Activated CD4-positive, alpha-beta T cell treated with anti-CD3 and anti-CD28 coated beads for 1 hour (primary cell): ENCODE results near the gene SEL1L2.

Experiments used
- DNase-seq: peaks from one replicate; pipeline ENCODE4 v3.0.0-alpha.2; 2020

SEL1L2 gene

DNA sequence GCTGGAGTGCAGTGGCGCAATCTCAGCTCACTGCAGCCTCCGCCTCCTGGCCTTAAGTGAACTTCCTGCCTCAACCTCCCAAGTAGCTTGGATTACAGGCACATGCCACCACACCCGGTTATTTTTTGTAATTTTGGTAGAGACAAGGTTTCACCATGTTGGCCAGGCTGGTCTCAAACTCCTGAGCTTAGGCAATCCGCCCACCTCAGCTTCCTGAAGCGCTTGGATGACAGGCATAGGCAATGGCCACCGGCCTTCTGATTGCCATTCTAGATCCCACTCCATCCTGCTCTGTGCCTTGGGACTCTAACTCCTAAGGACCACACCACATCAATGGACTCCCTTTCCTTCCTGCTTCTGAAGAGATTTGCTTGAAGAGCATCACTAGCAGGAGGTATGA is 60.6 kb downstream of the SEL1L2 start:
- DNase-seq, result no peak

DNA sequence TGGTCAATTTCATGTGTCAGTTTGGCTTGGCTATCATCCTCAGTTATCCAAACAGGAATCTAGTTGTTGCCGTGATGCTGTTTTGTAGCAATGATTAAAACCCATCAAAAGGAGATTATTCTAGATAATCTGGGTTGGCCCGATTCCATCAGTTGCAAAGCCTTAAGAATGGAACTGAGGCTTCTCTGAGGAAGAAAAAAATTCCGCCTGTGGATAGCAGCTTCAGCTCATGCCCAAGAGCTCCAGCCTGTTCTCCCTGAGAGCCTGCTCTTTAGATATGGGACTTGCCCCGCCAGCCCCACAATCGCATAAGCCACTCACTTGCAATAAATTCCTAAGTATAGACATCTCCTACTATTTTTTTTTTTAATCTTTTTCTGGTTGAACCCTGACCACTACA is 61.5 kb downstream of the SEL1L2 start:
- DNase-seq, result no peak

DNA sequence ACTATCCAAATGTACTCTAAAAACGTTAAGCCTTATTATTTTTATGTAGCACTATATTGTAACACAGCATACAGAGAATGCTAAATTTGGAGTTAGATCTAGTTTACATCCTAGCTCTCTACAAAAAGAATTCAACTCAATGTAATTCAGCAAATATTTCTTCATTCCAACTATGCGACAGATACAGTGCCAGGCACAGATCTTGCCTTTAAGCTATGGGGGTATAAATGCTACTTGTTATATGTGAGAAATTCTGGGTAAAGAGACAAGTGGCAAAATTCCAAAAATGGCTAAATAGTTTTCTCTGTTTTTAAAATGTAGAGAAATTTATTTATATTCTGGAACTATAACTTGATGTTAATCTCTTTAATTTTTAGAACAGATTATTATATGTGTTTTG is 63.2 kb downstream of the SEL1L2 start:
- DNase-seq, result no peak

DNA sequence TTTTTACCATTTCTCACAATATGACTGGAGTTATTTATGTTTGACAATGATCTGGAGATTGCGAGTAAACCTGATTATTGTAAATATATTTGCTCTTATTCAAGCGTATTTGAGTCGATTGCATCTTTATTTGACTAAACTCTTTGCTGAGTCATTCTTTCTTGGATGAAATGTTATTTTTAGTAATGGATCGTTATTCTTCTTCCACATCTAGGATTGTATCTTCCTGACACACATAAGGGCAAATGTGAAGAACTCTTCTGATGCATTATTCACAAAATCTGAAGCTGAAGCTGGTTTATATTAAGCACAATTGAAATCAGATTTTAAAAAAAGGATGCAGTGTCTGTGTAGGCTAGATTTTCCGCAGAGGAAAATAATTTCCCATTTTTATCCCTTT is 68.2 kb downstream of the SEL1L2 start:
- no peak for DNase-seq

DNA sequence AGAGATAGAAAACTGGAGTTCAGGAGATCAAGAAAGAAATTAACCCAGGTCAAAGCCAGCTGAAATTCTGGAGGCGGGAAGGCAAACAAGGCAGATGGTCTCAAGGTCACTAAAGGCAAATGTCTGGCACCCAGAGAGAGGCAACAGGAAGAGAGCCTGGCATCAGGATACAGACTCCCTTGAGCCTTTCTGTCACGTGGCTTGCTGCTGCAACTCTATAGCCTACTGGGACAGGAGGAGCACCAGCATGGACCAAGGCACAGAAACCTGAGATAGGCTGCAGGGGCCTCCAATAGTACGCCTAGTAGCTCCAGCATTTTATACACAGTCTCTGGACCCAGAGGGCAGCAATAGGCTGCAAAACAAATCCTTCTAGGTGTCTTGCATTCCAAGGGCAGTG is 75.1 kb downstream of the SEL1L2 start:
- DNase-seq, result no peak

DNA sequence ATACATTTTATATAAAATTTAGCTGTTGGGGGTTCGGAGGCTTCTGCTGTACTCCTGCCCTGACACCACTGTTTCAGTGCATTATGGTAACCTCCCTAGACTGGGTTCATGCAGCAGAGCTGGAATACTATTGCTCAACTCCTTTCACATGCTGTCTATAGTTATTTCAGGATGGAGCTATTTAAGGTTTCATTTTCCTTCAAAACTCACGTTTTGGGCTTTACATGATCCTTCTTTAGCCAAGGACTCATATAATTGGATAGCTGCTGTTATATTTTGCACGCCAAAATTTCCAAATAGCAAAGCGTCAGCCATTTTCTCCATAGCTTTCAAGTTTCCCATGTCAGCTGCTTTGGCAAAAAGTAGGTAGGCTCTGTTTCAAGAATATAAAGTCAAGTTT is 76.8 kb downstream of the SEL1L2 start:
- DNase-seq, result no peak

DNA sequence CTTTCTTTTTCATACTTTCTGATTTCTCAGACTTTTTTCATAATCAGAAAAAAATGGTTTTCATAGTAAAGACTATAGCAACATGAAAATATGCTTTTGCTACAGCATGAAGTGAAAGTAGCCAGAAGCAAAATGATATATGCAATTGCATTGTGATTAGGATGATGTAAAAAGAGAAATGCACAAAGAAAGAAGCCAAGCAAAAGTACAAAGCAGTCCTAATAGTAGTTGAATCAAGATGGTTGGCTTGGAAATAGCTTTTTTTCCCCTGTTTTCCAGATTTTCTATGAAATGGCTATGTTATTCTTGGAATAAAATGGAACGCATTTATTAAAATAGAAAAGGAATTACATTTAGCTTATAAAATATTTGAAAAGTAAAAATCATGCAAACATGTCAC is 77.3 kb downstream of the SEL1L2 start:
- DNase-seq, result no peak

DNA sequence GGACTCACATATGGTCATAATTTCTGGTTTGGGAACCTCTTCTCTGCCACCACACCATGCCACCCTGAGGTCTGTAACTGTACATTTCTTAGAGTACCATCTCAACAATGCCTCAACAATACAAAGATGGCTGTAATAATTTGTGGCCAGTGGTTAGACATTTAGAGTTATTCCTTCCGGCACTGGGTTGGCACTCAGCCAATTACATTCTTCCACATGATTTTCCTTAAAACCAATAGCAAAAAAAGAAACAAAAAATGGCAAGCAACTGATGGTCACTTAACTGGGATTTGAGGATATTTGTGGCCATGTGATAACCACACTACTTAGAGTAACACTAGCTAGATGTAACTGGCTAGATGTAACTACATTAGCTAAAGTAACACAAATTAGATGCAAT is 79.9 kb downstream of the SEL1L2 start:
- no peak for DNase-seq

DNA sequence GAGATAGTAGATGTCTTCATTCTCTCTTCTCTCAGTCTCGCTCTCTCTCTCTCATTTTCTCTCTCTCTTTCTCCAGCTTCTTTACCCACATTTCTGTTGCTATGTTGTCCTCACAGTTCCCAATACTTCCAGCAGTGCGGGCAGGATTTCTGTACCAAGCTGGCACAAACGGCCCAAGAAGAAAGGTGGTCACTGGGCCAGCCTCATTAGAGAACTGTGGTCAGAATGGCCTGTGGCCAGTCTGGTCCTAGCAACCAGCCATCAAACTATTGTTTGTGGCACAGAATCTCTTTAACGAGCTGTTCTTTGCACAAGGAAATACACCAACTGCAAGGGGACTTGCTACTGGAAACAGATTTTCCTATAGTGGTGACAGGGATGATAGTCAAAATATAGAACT is 81.3 kb downstream of the SEL1L2 start:
- DNase-seq, result no peak

DNA sequence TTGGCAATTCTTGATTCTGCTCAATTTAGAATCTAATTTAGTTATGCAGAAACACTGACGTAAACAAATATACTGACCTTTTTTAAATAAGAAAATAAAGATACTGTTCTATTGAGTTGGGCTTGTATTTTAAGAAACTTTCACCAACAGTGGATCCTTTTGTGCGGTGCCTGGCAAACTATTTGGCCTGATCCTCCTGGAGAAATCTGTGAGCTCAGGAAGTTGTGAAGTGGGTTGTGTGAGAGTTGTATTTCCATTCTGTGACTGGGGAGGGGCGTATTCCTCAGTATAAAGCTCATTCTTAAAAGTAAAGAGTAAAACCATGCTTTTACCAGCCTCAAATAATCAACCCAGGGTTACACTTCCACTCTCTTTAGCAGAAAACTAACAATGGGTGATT is 85.6 kb downstream of the SEL1L2 start:
- no peak for DNase-seq

DNA sequence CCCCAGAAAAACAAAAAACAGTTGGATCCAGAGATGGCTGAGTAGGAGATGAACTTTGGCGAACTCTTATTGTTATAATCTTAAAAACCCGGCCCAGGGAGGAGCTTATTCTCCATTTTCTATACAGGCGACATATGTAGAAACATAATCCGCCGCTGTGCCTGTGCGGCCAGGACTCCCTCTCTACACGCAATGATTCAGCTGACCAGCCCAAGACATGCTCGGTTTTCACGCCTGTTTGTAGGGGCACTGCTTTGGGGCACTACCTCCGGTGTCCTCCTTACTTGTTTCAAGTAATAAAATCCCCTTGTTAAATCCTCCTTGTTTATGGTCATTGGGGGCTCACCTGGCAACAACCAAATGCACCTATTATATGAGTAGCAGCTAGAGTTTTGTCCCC is 89.9 kb downstream of the SEL1L2 start:
- no peak for DNase-seq

DNA sequence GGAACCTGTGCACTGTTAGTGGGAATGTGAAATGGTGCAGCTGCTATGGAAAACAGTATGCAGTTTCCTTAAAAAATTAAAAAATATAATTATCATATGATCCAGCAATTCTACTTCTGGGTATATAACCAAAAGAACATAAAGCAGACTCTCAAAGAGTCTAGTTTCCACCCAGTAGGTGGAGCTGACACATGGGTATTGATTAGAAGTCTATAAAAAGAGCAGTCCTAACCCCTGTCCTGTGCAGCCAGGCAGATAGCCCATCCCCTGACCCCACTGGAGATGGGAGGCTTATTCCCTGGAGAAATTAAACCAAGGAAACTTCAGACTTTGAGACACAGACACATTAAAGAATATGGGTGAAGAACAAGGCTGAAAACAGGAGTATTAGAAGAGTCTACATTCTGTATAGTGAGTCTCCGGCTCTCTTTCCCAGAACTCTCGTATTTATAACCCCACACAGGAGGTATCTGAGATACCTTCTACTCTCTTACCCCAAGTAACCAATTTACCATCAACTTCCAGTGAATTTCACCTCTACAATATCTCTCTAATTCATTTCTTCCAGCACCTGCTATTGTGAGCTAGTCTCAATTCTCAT is 92.3 kb downstream of the SEL1L2 start:
- DNase-seq, result no peak

DNA sequence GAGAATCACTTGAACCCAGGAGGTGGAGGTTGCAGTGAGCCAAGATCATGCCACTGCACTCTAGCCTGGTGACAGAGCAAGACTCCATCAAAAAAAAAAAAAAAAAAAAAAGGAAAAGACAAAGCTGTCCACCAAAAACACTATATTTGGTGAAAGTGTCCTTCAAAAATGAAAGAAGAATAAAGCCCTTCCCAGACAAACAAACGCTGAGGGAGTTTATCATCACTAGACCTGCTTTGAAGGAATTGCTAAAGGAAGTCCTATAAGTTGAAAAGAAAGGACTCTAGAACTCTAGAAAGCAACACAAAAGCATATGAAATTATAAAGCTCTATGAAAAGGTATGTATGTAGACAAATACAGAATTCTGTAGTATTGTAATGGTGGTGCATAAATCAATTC is 98.8 kb downstream of the SEL1L2 start:
- DNase-seq, result no peak

DNA sequence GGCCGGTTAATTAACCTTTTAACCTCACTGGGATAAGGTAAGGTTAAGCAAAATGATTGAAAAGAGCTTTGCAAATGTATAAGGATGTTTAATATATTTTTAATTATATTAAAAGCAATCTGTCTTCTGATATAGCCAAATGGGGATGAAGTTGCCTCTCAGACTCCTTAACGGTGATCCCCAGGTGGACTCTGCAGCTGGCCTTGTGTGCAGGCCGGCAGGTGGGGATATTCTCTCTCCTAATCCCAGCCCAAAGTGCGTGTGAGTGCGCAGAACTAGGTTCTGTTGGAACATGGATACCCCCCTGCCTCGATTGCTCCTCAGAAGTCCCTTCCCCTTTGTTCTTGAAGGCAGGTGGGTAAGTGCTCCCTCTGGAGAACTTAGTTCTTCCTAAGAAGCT is 105.6 kb downstream of the SEL1L2 start:
- no peak for DNase-seq

DNA sequence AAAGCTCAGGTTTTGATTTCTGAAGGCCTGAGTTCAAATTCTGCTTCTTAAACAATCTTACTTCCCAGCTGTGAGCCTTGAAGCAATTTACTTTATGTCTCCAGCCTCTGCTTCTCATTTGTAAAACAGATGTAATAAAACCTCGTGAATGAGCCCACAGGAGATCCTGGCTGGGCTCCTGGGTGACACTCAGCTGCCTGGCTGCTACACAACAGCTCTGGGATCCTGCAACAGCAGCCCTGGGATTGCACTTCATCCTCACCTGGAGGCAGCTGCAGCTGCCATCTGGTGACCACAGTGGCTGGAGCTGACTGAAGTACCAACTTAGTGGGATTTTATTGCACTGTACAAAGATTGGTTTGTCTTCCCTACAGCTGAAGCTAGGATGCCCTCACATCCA is 107.0 kb downstream of the SEL1L2 start:
- no peak for DNase-seq

DNA sequence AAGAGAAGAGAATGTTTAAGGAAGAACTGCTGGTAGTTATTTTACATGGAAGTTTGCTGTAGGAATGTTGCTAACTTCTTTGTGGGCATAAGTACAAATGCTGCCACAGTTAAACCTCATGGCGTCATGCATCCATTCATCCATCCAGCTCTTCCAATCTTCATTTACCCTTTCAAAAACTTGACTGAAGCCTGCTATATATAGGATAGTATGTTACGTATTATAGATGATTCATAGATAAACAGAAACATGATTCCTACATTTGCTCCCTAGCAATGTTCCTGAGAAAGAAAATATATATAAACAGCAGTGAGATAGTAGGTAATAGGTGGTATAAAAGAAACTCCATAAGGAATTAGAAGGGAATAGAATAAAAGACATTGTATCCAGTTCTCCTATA is 111.8 kb downstream of the SEL1L2 start:
- DNase-seq, result no peak

DNA sequence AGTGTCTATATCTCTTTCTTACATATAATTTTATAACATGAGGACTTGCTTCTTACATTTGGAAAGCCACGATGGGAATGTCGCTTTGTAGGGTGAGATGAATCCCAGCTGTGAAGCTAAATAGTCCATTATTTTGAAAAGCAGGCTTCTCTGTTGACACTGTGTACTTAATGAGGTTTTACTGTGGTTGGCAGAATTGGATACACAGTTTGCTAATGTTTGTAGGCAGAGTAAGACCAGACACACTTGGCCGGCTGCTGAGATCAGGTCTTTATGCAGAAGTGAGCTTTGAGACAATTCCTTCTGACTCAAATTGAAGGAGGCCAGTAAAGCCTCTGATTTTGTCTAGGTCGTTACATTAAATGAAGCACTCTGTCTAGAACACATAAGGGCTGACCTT is 112.6 kb downstream of the SEL1L2 start:
- DNase-seq, result no peak

DNA sequence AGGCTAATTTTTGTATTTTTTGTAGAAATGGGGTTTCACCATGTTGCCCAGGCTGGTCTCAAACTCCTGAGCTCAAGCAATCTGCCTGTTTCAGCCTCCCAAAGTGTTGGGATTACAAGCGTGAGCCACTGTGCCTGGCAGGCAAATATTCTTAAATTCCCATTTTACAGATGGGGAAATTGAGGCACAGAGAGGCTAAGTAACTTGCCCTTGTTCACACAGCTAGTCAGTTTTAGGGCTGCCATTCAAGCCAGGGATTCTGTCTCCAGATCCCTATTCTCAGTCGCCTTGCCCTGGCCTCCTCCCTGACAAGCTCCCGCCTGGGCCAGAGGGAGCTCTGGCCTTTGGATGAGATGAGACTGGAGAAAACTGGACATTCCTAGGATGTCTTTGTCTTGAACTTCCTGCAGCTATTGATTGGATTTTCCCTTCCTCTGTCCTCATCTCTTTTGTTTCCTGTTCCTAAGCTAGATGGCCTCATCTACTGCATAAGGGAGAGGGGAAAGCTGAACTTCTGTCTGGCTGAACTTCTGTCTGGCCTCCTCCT is 115.1 kb downstream of the SEL1L2 start:
- no peak for DNase-seq

DNA sequence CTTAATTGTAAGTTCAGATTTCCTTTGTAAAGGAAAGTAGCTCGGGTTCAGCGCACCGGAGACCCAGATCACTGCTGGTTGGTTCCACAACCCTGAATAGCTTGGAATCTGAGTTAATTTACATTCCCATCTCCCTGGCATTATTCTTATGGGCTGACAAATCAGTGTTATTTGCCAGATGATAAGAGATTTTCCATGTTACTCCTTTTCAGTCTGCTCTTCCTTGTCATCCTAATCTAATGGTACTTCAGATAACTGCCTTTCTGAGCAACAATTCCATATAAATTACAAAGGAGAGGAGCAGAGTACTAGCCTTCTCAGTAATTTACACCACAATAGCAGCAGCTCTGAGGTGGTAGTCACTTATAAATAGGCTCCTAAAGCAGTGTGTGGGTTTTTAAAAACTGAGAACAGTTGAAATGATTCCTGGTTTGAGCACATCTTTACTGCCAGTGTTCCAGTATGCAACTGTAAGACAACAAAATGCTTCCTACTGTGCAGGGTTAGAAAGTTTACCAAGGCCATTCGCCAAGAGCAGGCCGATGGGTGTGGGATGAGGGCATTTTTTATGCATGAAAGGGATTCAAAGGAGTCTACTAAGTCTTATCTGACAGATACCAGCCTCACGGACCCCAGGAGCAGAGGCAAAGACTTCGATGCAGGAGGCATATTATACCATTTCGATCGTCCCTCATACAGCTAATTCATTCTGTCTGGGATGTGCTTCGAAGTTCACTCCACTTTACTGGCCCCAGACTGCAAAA is 115.8 kb downstream of the SEL1L2 start:
- no peak for DNase-seq

DNA sequence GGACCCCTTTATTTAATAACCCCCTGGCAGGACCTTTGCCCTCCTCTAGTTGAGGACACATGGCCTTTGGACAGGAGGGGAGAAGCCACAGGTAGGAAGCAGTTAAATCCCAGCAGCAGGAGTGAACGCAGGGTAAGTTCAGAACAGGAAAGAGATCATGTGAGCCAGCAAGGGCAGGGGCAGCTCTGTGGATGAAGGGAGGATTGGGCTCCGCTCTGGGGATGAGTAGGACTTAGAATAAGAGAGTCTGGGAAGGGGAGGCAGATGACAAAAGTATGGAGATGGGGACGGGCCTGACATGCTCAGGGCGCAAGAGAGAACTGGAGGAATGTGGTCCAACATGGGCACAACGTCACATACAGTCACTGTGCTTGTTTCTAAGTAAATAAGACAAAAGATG is 116.6 kb downstream of the SEL1L2 start:
- no peak for DNase-seq

DNA sequence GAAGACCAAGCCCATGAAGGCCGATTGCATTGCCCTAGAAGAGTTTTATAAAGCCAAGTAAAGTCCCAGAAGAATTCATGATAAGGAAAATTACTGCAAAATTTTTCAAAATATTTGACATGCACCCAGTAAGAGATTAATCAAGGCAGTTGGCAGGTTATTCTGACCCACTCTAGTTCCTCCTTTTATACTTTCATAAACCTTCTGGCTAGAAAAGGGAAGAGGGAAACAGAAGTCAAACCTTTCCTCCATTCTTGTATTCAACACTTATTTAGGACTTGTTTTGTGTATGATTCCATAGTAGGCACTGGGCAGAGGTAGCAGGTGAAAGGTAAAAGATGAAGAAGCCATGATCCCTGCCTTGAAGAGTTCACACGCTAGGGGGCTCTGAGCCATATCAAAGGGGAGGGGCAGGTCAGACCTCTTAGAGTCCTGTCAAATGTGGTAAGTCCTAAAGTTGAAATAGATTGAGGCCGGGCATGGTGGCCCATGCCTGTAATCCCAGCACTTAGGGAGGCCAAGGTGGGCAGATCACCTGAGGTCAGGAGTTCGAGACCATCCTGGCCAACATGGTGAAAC is 120.2 kb downstream of the SEL1L2 start:
- no peak for DNase-seq

DNA sequence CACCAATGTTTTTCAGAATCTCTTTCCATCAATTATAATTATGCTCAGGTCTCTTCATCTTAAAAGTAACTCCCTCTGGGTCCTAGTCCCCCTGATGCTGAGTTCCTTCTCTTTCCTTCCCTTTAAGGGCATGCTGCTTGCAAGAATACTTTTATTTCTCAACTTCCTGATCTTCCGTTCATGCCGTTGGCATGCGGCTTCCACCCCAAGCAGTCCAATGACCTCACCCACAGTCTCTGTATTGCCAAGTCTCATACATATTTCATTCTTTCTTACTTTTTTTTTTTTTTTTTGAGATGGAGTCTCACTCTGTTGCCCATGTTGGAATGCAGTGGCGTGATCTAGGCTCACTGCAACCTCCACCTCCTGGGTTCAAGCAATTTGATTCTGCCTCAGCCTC is 122.1 kb downstream of the SEL1L2 start:
- no peak for DNase-seq

DNA sequence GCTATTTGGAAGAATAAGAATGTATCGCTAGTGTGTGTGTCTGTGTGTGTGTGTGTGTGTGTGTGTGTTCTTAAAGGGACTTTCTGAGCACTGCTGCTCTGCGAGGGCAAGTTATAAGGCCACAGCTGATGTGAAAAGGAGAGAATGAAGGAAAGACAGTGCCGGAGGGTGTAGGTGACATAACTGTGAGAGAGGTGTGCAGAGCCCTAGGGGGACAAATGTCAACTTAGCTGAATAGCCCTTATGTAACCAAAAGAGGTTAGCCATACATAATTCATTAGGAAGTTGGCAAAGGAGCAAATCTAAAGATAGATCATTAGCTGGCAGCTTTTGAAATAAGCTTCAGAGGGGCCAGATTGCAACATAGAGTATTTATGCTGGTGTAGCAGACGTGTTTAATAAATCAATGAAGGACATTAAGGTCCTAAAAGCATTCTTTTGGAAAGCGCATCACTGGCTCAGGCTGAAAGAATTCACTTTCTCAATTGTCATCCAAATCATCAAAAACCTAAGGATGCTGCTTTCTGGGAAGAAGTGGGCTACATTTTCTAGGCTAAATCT is 124.5 kb downstream of the SEL1L2 start:
- DNase-seq, result no peak

DNA sequence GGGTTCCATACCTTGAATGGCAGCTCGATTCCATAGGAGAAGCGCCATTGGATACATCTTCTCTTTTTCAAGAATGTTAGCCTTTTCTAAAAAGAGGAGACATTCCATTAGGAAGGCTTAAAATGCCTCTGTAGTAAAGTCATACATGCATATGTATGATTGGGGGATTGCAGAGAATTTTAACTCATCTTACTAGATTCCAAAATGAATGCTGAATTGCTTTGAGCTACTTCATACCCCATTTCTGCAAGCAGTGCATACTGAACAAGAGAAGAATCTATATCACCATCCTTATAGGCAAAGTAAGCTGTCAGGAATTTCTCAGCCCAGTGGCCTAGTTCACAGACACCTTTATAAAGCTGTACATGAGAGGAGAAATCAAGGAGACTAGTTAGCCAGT is 125.3 kb downstream of the SEL1L2 start:
- DNase-seq, result no peak
